ENCODE measurements around the gene GLT6D1. TPM values are rescaled to one million over a fixed set of nuclear protein-coding genes. Genes with fewer than 3 reads are reported as not detected.

The GLT6D1 gene
- total RNA-seq, 4 donors from 2014 or later: not detected

DNA sequence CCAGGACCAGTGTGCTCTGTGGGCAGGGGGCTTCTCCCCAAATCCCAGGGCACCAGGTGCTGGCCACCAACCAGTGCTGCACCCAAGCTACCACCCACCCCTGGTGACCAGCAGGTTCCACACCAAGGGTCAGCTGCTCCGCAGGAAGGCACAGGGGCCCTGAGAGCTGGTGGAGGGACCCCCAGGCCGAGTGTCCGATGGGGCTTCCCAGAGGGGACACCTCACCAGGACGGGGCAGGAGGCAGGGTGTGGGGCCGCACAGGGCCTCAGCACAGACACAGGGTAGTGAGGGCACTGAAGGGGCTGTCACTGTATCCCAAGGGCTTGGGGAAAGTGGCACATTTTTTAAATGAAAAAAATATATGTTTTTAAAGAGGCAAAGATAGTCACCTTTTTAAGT, 41.8 kb upstream of the GLT6D1 start:
- peaks cover 0 to 54% (median 0%) of the 10 kb centered on the region in 4 donors for H3K27me3 ChIP-seq
- no peaks in the 10 kb centered on the region for H3K4me1 ChIP-seq
- TF ChIP-seq POLR2A (IDR thresholded peaks at IDR 0.05): no peak
- TF ChIP-seq, protein P1, sequence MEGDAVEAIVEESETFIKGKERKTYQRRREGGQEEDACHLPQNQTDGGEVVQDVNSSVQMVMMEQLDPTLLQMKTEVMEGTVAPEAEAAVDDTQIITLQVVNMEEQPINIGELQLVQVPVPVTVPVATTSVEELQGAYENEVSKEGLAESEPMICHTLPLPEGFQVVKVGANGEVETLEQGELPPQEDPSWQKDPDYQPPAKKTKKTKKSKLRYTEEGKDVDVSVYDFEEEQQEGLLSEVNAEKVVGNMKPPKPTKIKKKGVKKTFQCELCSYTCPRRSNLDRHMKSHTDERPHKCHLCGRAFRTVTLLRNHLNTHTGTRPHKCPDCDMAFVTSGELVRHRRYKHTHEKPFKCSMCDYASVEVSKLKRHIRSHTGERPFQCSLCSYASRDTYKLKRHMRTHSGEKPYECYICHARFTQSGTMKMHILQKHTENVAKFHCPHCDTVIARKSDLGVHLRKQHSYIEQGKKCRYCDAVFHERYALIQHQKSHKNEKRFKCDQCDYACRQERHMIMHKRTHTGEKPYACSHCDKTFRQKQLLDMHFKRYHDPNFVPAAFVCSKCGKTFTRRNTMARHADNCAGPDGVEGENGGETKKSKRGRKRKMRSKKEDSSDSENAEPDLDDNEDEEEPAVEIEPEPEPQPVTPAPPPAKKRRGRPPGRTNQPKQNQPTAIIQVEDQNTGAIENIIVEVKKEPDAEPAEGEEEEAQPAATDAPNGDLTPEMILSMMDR (IDR thresholded peaks at IDR 0.05): no peak
- H3K9me3 ChIP-seq: no peaks in the 10 kb centered on the region
- H3K36me3 ChIP-seq: no peaks in the 10 kb centered on the region
- 68 to 100% methylated on average over 2 to 4 of the region's 5 CpGs for WGBS, 2 donors
- no peak for DNase-seq
- H3K27ac ChIP-seq: no peak overlapping the region
- H3K4me3 ChIP-seq: no peak overlapping the region
- intact Hi-C loops (cut with DNase I): no loop called here

- TF ChIP-seq POLR2A (IDR thresholded peaks at IDR 0.05): no peak
- intact Hi-C loops (cut with DNase I): no loop called here
- no peaks in the 10 kb centered on the region for H3K36me3 ChIP-seq
- 48 to 71% methylated on average over 7 to 9 of the region's 16 CpGs for WGBS, 2 donors
- no peaks in the 10 kb centered on the region for H3K4me1 ChIP-seq
- peaks cover 0 to 44% (median 0%) of the 10 kb centered on the region in 4 donors for H3K27me3 ChIP-seq
- H3K9me3 ChIP-seq: no peaks in the 10 kb centered on the region
- H3K4me3 ChIP-seq: no peak overlapping the region
- no peak overlapping the region for H3K27ac ChIP-seq
- DNase-seq: no peak
Observed at GRCh38 chr9:135680056-135680455, 40.7 kb upstream of the GLT6D1 start.

DNA sequence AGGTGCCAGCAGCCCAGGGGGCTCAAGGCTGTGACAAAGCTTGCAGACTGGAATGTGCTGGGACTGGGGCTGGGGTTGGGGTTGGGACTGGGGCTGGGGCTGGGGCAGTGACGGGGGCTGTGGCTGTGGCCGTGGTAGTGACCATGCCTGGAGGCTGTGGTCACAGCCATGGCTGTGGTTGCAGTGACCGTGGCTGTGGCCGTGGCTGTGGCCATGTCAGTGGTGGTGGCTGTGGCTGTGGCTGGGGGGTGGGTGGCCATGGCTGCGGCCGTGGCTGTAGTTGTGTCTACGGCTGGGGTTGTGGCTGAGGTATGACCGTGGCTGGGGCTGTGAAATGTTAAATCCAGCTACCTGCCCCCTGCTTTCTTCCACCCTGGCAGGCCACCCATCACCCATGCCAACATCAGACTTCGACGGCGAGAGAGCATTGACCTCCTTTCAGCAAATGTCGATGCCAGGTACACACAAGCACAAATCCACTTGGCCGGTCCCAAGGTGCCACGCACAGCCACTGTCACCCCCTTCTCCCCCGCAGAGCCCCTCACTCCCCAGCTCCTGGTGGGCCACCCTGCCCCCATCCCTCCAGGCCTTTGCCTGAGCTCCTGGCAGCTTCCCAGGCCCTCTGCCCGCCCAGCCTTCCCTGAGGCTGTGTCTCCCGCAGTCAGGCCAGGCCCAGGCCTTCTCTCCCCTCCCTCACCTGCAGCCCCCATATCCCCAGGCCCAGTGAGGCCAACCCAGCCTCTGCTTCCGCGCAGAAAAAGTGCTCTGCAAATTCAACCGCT, 39.1 kb upstream of the GLT6D1 start:
- Histone ChIP-seq H3K27ac (no peak overlapping the region), H3K9me3 (no peaks in the 10 kb centered on the region), H3K36me3 (no peaks in the 10 kb centered on the region), H3K4me3 (no peak overlapping the region), H3K27me3 (peaks cover 0 to 28% (median 0%) of the 10 kb centered on the region in 4 donors), H3K4me1 (no peaks in the 10 kb centered on the region)
- no peak for DNase-seq
- 83 to 84% methylated on average over 5 to 14 of the region's 20 CpGs for WGBS, 2 donors
- intact Hi-C loops (cut with DNase I): no loop called here
- TF ChIP-seq POLR2A (IDR thresholded peaks at IDR 0.05): no peak
- TF ChIP-seq, protein P1 (IDR thresholded peaks at IDR 0.05): no peak

- intact Hi-C loops (cut with DNase I): no loop called here
- Histone ChIP-seq H3K9me3 (no peaks in the 10 kb centered on the region), H3K36me3 (no peaks in the 10 kb centered on the region), H3K4me3 (no peak overlapping the region), H3K4me1 (no peaks in the 10 kb centered on the region), H3K27me3 (peaks cover 0 to 21% (median 0%) of the 10 kb centered on the region in 4 donors), H3K27ac (no peak overlapping the region)
- TF ChIP-seq, protein P1 (IDR thresholded peaks at IDR 0.05): no peak
- no peak for TF ChIP-seq POLR2A (IDR thresholded peaks at IDR 0.05)
- 60 to 67% methylated on average over 3 to 8 of the region's 22 CpGs for WGBS, 2 donors
- no peak for DNase-seq
Observed at GRCh38 chr9:135677641-135678168, 38.4 kb upstream of the GLT6D1 start.

DNA sequence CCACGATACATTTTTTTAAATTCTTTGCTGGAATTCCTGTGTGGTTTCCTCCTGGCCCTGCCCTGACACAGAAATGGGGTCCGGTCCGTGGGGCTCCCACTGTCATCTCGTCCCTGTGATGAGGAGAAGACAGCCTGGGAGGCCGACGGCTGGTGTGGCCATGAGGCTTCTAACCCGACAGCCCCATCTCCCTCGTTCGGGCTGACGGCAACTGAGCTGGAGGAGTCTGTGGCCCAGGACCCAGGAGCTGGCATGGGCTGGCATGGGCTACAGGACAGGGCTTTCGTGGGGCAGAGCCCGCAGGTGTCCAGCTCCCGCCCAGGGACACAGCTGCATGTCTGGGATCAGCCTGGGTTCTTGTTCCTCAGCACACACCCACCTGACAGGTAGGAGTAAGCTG, 37.6 kb upstream of the GLT6D1 start:
- H3K27me3 ChIP-seq: peaks cover 0 to 20% (median 0%) of the 10 kb centered on the region in 4 donors
- DNase-seq: no peak
- H3K9me3 ChIP-seq: no peaks in the 10 kb centered on the region
- intact Hi-C loops (cut with DNase I): no loop called here
- no peaks in the 10 kb centered on the region for H3K36me3 ChIP-seq
- no peak overlapping the region for H3K27ac ChIP-seq
- no peak for TF ChIP-seq POLR2A (IDR thresholded peaks at IDR 0.05)
- TF ChIP-seq, protein P1 (IDR thresholded peaks at IDR 0.05): no peak
- no peaks in the 10 kb centered on the region for H3K4me1 ChIP-seq
- 86 to 87% methylated on average over 6 of the region's 13 CpGs for whole genome bisulfite sequencing, 2 donors
- no peak overlapping the region for H3K4me3 ChIP-seq
